ENCODE results near the gene ADAM17.

ADAM17 gene

DNA sequence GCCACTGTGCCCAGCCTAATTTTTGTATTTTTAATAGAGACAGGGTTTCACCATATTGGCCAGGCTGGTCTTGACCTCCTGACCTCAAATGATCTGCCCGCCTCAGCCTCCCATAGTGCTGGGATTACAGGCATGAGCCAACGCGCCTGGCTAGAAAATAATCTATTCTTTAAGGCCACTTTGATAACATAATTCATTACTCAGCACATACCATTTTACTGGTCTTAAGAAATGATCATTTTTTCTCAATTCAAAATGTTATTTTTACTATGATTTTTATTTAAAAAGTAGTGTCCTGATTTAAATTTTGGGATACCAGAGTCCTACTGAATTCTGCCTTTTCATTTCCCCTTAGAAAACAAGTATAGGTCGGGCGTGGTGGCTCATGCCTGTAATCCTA lies 27.0 kb upstream of the ADAM17 start:
- no peak for ATAC-seq (replicated peaks)
- no peak overlapping the region for H3K27ac Mint-ChIP-seq

DNA sequence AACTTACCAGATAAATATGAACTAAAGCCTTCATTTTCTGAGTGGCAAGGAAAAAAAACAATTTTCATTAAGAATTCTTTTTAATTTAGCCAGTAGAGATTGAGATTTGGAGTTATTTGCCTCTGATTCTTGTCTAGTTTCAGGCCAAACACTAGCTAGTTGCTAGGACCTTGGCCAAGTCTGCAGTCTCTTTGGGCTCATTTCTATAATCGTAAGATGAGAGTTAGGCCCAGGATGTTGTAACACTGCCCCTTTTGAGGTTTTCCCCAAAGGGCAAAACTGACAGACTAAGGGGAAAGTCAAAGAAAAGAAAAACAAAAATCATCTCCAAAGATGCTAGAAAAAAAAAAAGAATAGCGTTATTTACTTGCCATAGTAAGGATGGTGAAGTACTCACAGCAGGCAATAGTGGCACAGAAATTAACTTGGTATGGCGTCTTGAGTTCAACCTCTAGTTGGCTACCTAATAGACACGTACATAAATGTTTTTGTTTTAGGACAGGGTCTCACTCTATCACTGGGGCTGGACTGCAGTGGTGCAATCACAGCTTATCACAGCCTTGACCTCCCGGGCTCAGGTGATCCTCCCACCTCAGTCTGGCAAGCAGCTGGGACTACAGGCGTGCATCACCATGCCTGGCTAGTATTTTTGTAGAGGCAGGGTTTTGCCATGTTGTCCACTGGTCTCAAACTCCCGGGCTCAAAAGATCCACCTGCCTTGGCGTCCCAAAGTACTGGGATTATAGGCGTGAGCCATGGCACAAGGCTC lies 23.0 kb upstream of the ADAM17 start:
- Mint-ChIP-seq H3K9me3 (no peaks in the 10 kb centered on the region), H3K27me3 (no peaks in the 10 kb centered on the region), H3K4me3 (no peak overlapping the region), H3K36me3 (peaks cover 4 to 15% of the 10 kb centered on the region in 2 donors), H3K27ac (no peak overlapping the region), H3K4me1 (peaks cover 0 to 12% of the 10 kb centered on the region in 2 donors)
- ATAC-seq (replicated peaks): no peak
- no peak for DNase-seq

More for the DNA sequence above, 27.0 kb upstream of the ADAM17 start:
- H3K4me3 Mint-ChIP-seq: no peak overlapping the region
- H3K9me3 Mint-ChIP-seq: no peaks in the 10 kb centered on the region
- peaks cover 18 to 36% of the 10 kb centered on the region in 2 donors for H3K36me3 Mint-ChIP-seq
- no peak for DNase-seq
- no peaks in the 10 kb centered on the region for H3K4me1 Mint-ChIP-seq
- H3K27me3 Mint-ChIP-seq: no peaks in the 10 kb centered on the region

- Mint-ChIP-seq H3K27me3 (no peaks in the 10 kb centered on the region), H3K36me3 (peaks cover 0 to 6% of the 10 kb centered on the region in 2 donors), H3K4me1 (peaks cover 6 to 23% of the 10 kb centered on the region in 2 donors), H3K4me3 (no peak overlapping the region), H3K27ac (no peak overlapping the region), H3K9me3 (no peaks in the 10 kb centered on the region)
- ATAC-seq (replicated peaks) (no peak), DNase-seq (no peak)
Observed at GRCh38 chr2:9574331-9574730, 18.7 kb upstream of the ADAM17 start.

GRCh38 chr2:9573840-9574239 lies 18.2 kb upstream of the ADAM17 start:
- ATAC-seq (replicated peaks) (peak; percentile 41 to 57), DNase-seq (no peak)
- H3K36me3 Mint-ChIP-seq: peaks cover 0 to 6% of the 10 kb centered on the region in 2 donors
- H3K4me1 Mint-ChIP-seq: peaks cover 6 to 23% of the 10 kb centered on the region in 2 donors
- H3K27me3 Mint-ChIP-seq: no peaks in the 10 kb centered on the region
- no peak overlapping the region for H3K27ac Mint-ChIP-seq
- no peaks in the 10 kb centered on the region for H3K9me3 Mint-ChIP-seq
- H3K4me3 Mint-ChIP-seq: no peak overlapping the region

DNA sequence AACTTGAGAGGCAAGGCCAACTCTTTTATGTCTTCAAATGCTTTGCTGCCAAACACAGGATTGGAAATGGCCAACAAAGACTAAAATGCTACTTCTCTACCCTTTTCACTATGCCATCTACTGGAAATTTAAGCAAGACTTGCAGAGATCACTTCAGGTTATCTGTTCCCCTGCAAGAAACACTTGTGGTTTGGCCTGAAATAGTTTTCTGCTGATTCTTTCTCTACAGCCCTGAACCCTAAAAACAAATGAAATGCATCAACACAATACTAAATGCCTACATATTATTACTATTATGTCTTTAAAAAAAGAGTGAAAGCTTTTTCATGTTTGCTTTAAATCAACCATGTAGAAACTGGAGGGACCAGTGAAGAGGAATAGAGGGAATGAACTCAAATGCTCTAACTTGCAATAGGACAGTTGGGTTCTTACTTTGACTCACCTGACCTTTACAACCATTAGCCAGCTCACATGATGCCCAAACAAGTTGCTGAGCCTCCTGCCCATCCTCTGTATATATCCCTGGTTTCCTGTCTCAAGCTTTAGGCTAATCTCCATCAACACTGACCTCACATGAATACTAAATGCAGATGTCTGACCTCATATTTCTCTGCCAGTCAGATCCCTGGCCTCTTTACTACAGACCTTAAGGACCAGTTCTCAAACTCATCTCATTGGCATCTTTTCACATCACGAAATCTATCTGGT lies 17.5 kb upstream of the ADAM17 start:
- Mint-ChIP-seq H3K27me3 (no peaks in the 10 kb centered on the region), H3K9me3 (no peaks in the 10 kb centered on the region), H3K36me3 (peaks cover 0 to 6% of the 10 kb centered on the region in 2 donors), H3K27ac (peak overlapping the region; percentile 80), H3K4me3 (no peak overlapping the region), H3K4me1 (peaks cover 6 to 23% of the 10 kb centered on the region in 2 donors)
- ATAC-seq (replicated peaks): peak; percentile 83 to 84
- DNase-seq: no peak

DNA sequence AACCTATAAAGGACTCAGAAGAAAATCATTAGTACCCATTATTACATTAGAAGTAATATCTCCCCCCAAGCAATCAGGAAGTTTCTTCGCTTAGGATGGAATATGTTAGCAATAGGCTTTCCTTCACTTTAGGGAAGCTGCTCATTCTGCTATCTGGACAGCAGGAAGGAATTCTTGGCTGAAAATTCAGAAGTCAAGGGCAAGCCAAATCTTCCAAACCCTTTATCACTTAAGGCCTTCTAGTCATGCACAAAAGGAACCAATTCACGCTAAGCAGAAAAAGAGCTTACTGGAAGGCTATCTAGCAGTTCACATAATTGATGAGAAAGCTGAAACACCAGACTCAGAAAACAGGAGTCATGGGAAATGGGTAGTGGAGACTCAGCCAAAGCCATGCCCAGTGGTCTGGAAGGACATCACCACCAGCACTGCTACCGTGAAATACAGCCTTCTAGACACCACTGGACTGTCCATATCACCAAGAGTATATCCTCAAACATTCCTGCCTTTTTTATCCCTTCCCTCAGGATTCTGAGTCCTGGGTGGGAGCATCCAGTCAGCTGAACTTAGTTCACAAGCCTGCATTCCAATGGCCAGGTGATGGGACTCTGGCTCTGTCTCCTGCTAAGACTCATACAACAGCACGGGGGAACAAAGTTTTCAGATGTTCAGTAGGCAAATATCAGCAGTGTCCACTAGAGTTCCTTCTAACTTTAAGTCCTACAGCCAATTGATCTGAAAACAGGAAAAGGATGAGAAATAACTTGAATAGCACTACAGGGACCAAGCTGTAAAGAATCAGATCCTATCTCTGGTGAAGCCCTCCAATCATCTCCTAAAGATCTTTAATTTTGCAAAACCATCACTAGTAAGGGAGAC lies 14.8 kb upstream of the ADAM17 start:
- Mint-ChIP-seq H3K9me3 (no peaks in the 10 kb centered on the region), H3K4me1 (peaks cover 7 to 23% of the 10 kb centered on the region in 2 donors), H3K36me3 (peaks cover 0 to 7% of the 10 kb centered on the region in 2 donors), H3K27me3 (no peaks in the 10 kb centered on the region), H3K27ac (no peak overlapping the region), H3K4me3 (no peak overlapping the region)
- ATAC-seq (replicated peaks) (no peak), DNase-seq (no peak)

- Mint-ChIP-seq H3K36me3 (peaks cover 0 to 14% of the 10 kb centered on the region in 2 donors), H3K27me3 (no peaks in the 10 kb centered on the region), H3K9me3 (no peaks in the 10 kb centered on the region), H3K27ac (no peak overlapping the region), H3K4me3 (no peak overlapping the region), H3K4me1 (peaks cover 0 to 4% of the 10 kb centered on the region in 2 donors)
- DNase-seq (no peak), ATAC-seq (replicated peaks) (no peak)
Observed at GRCh38 chr2:9565436-9566153, 10.0 kb upstream of the ADAM17 start.

DNA sequence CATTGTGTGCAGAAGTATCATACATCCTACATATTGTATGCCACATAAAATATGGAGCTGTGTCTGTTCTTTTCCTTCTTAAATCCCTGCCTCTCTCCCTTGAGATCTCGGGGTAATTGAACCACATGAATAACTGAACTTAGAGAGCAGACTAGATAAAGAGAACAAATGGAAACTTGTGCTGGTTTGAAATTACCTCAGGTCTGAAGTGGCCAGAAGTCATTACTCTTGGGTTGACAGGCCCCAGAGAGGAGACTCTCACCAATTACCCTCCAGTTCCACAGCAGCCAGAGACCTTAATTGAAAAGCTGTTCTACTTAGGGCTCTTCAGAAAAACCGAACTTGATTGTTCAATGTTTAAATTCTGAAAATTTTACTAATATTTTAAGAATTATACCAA lies 5.0 kb upstream of the ADAM17 start:
- Mint-ChIP-seq H3K9me3 (no peaks in the 10 kb centered on the region), H3K27ac (no peak overlapping the region), H3K4me1 (peaks cover 10 to 11% of the 10 kb centered on the region in 2 donors), H3K27me3 (no peaks in the 10 kb centered on the region), H3K36me3 (peaks cover 6 to 24% of the 10 kb centered on the region in 2 donors), H3K4me3 (no peak overlapping the region)
- DNase-seq (no peak), ATAC-seq (replicated peaks) (no peak)

- Mint-ChIP-seq H3K27me3 (no peaks in the 10 kb centered on the region), H3K36me3 (peaks cover 8 to 16% of the 10 kb centered on the region in 2 donors), H3K4me1 (peaks cover 18 to 23% of the 10 kb centered on the region in 2 donors), H3K27ac (no peak overlapping the region), H3K9me3 (no peaks in the 10 kb centered on the region), H3K4me3 (no peak overlapping the region)
- ATAC-seq (replicated peaks) (no peak), DNase-seq (no peak)
Observed at GRCh38 chr2:9558948-9559381, 3.3 kb upstream of the ADAM17 start.

GRCh38 chr2:9556121-9556743 lies 602 bp upstream of the ADAM17 start:
- Mint-ChIP-seq H3K4me1 (peaks cover 24 to 49% of the 10 kb centered on the region in 2 donors), H3K36me3 (peaks cover 8 to 11% of the 10 kb centered on the region in 2 donors), H3K4me3 (peak overlapping the region; percentile 96 to 98), H3K27ac (peak overlapping the region; percentile 99), H3K9me3 (no peaks in the 10 kb centered on the region), H3K27me3 (no peaks in the 10 kb centered on the region)
- DNase-seq (no peak), ATAC-seq (replicated peaks) (peak; percentile 46 to 48)

DNA sequence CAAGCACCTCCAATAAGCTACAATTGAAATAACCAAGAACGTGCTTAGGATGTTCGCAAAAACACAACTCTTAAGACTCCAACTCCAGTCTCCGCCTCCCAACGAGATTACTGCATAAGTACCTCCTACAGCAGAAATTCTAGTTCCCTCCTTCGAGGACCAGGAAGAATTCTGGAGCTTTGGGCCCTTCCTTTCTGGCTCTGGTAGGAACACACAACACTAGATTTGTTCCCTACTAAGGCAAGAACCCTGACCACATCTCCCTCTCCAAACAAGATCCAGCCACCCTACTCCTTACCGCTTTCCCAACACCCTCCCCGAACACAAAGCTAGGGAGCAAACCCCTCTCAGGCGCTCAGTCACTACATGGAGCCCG lies 721 bp downstream of the ADAM17 start:
- Mint-ChIP-seq H3K27me3 (no peaks in the 10 kb centered on the region), H3K27ac (peak overlapping the region; percentile 99), H3K4me1 (peaks cover 29 to 57% of the 10 kb centered on the region in 2 donors), H3K9me3 (no peaks in the 10 kb centered on the region), H3K4me3 (peak overlapping the region; percentile 96 to 98), H3K36me3 (peaks cover 3 to 6% of the 10 kb centered on the region in 2 donors)
- no peak for DNase-seq
- ATAC-seq (replicated peaks): no peak

GRCh38 chr2:9552219-9553178 lies 3.1 kb downstream of the ADAM17 start:
- Mint-ChIP-seq H3K36me3 (peaks cover under 1 to 3% of the 10 kb centered on the region in 2 donors), H3K27ac (peak overlapping the region; percentile 77), H3K4me1 (peaks cover 40 to 70% of the 10 kb centered on the region in 2 donors), H3K4me3 (peak overlapping the region; percentile 14 to 29), H3K27me3 (no peaks in the 10 kb centered on the region), H3K9me3 (no peaks in the 10 kb centered on the region)
- DNase-seq (no peak), ATAC-seq (replicated peaks) (peak; percentile 4 to 11)
